Coronary artery (tissue), 2 donors: ENCODE measurements around the gene RHEX.

Experiments used
- DNase-seq: peaks from one replicate; pipeline ENCODE4 v3.0.0-alpha.2; 2017; ENCODE audit warnings: low spot score
- H3K27ac ChIP-seq, 2 donors: fragments of 200-600 bp; sonication (generic); one replicate each; pipeline ENCODE4 v1.5.1; 2016 to 2019
- H3K4me3 ChIP-seq: fragments of 200-600 bp; sonication (generic); 2 replicates; pipeline ENCODE4 v1.5.1; 2016; ENCODE audit warnings: mild to moderate bottlenecking, moderate library complexity
- TF ChIP-seq, protein P1 (sequence below): fragments of 200-600 bp; sonication (generic); IDR thresholded peaks from one replicate; pipeline ENCODE4 v1.5.1; 2019; ENCODE audit warnings: antibody characterized with exemption

The RHEX gene

DNA sequence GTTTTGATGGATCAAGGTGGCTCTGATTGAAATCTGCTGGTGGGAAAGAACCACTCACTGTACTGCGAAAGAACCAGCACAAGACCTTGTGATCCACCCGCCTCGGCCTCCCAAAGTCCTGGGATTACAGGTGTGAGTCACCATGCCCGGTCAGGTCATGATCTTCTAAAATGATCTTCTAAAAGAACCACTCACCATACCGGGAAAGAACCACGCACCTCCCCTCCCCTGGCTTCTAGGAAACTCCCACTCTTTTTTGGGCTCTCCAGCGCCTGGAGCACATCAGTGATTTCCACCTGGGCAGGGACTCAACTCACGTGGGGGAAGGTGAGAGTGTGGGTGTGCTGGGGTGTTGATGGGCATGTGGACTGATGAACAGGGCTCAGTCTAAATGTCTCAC lies 41.9 kb upstream of the RHEX start:
- TF ChIP-seq, protein P1, sequence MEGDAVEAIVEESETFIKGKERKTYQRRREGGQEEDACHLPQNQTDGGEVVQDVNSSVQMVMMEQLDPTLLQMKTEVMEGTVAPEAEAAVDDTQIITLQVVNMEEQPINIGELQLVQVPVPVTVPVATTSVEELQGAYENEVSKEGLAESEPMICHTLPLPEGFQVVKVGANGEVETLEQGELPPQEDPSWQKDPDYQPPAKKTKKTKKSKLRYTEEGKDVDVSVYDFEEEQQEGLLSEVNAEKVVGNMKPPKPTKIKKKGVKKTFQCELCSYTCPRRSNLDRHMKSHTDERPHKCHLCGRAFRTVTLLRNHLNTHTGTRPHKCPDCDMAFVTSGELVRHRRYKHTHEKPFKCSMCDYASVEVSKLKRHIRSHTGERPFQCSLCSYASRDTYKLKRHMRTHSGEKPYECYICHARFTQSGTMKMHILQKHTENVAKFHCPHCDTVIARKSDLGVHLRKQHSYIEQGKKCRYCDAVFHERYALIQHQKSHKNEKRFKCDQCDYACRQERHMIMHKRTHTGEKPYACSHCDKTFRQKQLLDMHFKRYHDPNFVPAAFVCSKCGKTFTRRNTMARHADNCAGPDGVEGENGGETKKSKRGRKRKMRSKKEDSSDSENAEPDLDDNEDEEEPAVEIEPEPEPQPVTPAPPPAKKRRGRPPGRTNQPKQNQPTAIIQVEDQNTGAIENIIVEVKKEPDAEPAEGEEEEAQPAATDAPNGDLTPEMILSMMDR = no peak
- H3K27ac ChIP-seq = no peak overlapping the region
- H3K4me3 ChIP-seq = no peak overlapping the region
- DNase-seq = no peak

- DNase-seq = peak; percentile 65
- TF ChIP-seq, protein P1 = no peak
- Histone ChIP-seq H3K4me3 (no peak overlapping the region), H3K27ac (peak overlapping the region in 1 of 2 donors; percentile 40)
Measured at GRCh38 chr1:206012086-206012859, 40.7 kb upstream of the RHEX start.

DNA sequence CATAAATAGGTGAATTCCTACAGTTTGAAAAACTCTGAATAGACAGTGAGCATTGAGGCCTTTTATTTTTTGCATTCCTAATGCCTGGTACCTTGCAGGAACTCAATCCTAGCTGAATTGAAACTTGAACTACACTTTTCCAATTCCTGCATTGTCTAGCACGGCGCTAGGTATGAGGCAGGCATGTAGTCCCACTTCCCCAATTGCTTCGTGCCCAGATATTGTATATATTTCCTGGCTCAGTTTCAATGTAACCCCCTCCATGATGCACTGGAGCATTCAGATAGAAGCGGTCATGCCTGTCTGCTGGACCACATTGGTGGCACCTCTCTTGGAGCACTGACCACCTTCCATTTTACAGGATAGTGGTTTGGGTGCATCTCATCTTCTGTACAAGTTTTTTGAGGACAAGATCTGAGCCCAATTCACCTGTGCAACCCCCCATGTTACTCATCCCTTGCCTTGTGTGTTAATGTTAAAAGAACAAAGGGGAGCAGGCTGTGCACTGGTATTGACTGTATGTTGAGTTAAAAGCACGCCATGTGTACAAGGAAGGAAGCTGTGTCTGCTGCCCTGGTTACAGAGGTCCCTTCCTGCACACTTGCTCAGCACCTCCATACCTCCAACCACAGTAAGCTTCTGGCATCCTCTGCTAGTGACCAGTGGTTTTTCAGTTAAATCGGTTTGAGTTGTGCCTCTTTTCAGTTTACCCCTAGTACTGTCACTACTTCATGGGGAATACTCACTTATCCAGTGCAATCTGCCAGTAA lies 39.8 kb upstream of the RHEX start:
- peak; percentile 14 for DNase-seq
- TF ChIP-seq, protein P1 = no peak
- Histone ChIP-seq H3K4me3 (no peak overlapping the region), H3K27ac (no peak overlapping the region)

GRCh38 chr1:206014601-206015000 lies 38.4 kb upstream of the RHEX start:
- Histone ChIP-seq H3K4me3 (no peak overlapping the region), H3K27ac (no peak overlapping the region)
- DNase-seq = no peak
- TF ChIP-seq, protein P1 = no peak

DNA sequence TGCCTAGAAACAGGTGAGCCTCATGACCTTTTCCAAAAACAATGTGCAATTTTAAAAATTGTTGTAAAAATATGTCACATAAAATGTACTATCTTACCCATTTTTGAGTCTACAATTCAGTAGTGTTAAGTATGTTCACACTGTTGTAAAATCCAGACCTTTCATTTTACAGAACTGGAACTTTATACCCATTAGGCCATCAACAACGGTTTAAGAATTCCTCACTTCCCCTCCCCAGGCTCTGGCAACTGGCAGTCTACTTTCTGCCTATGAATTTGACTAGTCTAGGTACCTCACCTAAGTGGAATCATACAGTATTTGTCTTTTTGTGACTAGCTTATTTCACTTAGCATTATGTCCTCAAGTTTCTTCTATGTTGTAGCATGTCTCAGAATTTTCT lies 37.9 kb upstream of the RHEX start:
- H3K27ac ChIP-seq = no peak overlapping the region
- DNase-seq = no peak
- H3K4me3 ChIP-seq = no peak overlapping the region
- TF ChIP-seq, protein P1 = no peak

DNA sequence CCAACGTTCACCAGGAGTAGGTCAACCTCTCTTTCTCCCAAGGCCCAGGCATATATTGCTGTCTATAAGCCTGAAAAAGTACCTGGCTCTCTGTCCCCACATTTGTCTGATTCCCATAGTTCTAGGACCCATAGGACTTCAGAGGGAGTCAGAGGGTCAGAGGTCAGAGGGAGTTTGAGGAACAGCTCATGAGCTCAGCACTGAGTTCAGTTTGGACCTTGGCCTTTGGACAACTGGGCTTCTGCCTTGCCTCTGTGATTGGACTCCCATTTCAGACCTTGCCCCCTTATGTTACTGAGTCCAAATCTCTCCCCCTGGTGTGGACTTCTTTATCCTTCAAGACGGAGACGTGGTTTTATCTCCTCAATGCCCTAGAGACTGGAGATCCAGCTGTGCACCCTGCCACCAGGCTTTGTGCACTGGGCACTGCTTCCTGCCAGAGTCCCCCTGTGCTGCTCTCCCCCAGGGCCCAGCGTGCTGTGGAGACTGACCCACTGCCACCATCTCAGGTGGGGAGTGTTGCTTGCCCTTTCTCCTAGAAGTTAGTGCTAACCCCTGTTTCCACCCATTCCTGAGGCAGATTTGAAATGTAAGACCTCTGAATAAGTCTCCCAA lies 32.5 kb upstream of the RHEX start:
- no peak overlapping the region for H3K4me3 ChIP-seq
- DNase-seq = no peak
- H3K27ac ChIP-seq = no peak overlapping the region
- TF ChIP-seq, protein P1 = no peak
